Stimulated activated naive CD8-positive, alpha-beta T cell treated with anti-CD3 and anti-CD28 coated beads, Interleukin-15, Interleukin-2, amounts not matched to agents 100 U/mL and 50 U/mL, for 24 hours (primary cell): ENCODE data around the gene ABCB9.
"Not testable (repeated sequence)": the region's sequence is repeated elsewhere in the genome, so short reads cannot be mapped to it uniquely, and the experiment has no call there.

Experiments used
- ATAC-seq: fragments of 150-1000 bp; cut with Tn5 transposase; one replicate; pipeline ENCODE4 v1.10.0; 2021
- DNase-seq: peaks from one replicate; pipeline ENCODE4 v3.0.0; 2021

ABCB9 gene

DNA sequence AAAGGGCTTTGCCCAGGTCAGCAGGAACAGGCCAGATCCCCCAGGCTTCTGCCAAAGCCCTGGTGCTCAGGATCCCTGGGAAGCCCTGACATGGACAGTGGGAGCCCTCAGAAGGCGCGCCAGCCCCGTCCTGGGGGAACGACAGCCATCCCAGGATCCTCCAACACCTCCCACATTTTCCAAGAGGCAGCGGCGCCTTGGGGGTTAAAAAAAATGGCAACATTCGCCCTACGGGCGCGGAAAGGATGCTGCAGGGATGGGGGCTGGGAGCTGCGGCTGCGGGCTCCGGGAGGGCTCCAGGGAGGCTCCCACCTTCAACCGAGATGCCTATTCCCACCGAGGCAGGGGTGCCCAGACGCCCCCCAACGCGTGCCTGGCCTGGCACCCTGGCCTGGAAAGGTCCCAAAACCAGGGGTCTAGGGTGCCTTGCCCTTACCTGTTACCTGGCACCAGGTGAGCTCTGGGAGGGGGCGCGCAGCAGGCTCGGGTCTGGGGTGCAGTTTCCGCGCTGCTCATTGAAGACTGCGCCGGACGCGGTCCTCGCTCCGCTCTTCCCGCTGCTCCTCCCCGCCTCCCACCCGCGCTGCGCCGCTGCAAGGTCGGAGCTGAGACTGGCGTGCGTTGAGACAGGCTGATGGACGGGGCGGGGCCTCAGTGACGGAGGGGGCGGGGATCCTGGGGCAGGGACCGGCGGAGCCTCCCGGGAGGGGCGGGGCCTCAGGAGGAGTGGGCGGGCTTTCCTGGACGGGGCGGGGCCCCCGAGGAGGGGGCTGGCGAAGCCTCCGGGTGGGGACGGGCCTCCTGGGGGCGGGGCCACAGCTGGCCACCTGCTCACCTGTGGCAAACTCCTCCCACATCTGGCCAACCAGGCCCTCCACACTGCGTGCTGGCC is at the start of gene ABCB9:
Gene ABCB9, minus strand, starts transcription at position 613 of the 892 bp plus-strand sequence. CDS start 6,228 bp downstream, outside the sequence.
- peak; percentile 98 for ATAC-seq
- DNase-seq: peak; percentile 96

DNA sequence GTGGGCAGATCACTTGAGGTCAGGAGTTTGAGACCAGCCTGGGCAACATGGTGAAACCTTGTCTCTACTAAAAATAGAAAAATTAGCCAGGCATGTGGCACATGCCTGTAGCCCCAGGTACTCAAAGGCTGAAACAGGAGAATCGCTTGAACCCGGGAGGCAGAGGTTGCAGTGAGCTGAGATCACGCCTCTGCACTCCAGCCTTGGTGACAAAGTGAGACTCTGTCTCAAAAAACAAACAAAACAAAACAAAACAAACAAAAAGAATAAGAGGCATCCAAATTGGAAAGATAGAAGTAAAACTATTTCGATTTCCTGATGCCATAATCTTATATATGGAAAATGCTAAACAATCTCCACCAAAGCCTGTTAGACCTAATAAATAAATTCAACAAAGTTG is 48.2 kb upstream of the ABCB9 start:
- not testable (repeated sequence) for DNase-seq, ATAC-seq

DNA sequence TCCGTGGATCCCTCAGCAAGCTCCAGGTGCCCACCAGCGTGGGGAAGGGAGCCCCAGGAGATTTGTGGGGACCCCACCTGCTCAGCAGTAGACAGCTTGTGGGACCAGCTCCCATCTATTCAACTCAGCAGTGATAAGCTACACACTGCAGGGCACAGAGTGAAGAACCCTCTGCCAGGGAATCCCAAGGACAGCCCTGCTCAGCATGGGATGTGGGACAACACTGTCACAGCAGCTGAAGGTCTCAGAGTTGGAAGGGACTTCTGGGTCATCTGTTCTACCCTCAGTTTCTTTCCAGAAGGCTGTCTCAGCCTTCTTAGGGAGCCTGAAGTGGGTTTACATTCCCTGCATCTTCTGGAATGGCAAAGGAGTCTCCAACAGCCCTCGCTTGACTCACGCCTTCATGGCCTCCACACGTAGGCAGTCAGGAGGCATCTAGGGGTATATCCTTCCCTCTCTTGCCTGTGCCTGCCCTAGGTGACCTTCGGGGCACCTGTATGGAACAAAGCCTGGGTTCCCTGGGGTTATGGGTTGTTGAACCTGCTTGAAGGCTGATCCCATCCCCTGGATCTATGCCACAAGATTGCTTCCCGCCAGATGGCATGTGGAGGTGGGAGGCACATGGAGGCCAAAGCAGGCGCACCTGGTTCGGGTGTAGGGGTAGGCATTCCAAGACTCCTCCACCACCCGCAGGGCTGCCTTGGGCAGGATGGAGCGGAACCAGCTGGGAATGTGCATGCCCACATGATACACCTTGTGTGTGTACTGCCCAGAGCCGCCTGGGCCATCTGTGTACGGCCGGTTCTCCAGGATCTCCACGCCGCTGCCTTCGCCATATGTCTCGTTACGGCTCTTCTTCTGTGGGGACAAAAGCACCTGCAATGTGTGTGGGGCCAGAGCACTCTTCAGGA is 47.2 kb upstream of the ABCB9 start:
- DNase-seq: no peak
- ATAC-seq: no peak

DNA sequence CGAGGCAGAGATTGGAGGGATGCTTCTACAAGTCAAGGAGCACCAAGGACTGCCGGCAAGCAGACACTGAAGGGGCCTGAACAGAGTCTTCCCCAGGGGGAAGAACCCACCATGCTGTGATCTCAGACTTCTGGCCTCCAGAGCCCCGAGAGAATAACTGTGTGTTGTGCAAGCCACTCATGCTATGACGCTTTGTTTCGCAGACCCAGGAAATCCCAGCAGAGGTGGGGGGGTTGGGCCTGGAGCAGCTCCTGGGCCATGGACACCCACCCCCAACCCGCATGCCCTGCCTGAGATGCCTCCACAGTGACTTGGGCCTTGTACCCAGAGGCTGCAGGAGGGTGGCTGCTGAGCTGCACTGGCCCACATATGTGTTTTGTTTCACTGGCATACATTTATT is 45.4 kb upstream of the ABCB9 start:
- no peak for ATAC-seq
- DNase-seq: no peak

DNA sequence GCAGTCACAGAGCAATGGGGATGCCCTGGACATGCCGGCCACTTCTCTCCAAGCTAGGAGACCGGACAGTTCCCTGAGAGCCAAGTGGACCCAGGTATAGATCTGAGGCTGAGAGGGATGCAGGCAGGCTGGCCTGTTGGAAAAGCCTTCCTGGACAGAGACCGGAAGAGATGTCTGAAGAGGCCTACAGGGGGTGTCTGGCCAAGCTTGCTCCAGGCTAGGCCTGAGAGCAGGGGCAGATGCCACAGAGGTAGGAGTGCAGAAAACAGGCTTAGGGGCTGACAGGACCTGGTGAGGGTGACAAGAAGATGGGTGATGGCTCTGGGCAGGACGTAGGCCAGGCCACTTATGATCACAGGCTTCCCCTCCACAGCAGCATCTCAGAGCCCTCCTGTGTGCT is 44.4 kb upstream of the ABCB9 start:
- no peak for DNase-seq
- no peak for ATAC-seq

DNA sequence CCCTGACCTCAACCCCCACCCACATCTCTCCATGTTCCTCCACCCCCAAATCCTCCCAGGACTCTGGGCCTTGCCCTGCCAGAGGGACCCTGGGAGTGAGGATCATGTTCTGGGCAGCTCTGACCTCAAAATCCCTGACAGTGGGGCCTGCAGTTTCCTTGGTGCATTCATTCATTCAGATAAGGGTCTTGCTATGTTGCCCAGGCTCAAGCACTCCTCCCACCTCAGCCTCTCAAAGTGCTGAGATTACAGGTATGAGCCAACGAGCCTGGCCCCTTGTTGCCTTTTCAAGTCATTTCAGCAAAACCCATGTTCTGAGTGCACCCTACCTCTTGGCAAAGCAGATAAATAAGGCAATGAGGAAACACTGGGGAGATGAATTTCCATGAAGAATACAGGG is 43.8 kb upstream of the ABCB9 start:
- ATAC-seq (no peak), DNase-seq (no peak)

DNA sequence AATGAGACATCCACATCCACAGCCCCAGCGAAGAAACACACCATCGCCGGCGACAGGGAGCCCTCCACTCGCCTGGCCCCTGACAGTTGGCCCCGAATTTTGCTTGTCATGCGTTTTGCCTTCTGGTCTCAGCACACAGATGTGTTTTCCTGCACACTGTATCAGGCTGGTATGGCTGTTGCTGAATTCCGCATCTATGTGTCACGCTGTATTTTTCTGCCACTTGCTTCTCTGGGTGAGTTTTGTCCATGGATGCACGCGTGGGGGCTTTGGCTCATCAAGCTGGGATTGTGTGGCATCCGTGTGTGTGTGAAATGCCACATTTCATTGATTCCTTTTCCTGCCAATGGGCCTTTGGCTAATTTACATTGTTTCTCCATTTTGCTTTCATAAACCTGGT is 40.7 kb upstream of the ABCB9 start:
- DNase-seq (no peak), ATAC-seq (no peak)

DNA sequence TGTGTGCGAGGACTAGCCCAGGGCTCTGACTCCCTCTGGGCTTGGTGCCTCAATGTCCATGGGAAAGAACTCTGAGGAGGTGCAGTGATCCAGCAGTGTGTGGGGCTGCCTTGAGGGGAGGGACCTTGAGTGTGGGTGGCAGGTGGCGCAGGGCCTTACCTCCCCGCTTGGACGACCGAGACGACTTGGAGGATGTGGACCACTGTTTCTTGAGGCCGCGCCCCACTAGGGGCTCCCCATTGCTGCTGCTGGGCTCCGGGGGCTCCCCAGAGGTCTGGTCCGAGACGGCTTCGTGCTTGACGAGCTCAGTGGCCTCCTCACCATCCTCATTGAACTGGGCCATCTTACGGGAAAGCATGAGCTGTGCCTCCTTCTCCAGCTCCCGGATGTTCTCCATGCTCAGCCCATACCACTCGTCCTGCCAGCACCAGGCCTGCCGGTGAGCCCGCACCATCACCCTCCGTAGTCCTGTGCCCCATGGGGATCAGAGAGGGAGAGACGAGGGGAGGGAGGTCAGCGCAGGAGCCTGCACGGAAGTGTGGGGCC is 38.9 kb upstream of the ABCB9 start:
- ATAC-seq (no peak), DNase-seq (no peak)

DNA sequence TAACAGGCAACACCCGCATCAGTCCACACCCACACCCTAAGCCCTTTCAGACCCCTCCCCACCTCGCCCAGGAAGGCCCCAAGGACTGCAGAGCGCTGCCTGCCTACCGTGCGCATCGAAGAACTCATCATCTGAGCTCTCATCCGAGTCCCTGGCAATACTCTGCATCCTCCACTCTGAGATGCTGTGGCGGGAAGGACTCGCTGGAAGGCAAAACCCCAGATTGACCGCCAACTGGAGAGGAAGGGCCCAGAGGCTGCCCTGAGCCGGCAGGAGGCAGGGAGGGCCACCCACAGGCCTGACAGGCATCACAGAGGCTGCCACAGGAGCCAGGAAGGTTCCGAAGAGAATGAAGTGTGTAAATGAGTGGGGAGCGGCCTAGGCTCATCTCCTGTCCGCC is 38.0 kb upstream of the ABCB9 start:
- no peak for DNase-seq
- ATAC-seq: no peak

DNA sequence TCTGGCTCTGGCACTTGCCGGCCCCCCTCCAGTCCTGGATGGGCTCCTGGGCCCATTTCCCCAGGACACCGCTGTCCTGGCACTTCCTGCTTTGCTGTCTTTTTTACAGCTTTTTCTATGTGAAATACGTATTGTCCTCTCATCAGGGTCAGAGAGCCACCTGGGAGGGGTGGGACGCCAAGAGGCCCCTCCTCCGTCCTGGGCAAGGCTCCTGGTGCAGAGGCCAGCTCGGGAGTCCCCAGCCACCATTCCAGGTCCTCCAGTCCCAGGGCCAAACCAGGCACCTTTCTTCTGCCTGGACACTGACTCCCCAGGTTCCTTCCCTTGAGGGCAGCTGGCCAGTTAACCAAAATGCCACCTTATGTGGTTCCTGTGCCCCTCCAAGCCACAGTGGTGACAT is 37.0 kb upstream of the ABCB9 start:
- DNase-seq: no peak
- no peak for ATAC-seq

DNA sequence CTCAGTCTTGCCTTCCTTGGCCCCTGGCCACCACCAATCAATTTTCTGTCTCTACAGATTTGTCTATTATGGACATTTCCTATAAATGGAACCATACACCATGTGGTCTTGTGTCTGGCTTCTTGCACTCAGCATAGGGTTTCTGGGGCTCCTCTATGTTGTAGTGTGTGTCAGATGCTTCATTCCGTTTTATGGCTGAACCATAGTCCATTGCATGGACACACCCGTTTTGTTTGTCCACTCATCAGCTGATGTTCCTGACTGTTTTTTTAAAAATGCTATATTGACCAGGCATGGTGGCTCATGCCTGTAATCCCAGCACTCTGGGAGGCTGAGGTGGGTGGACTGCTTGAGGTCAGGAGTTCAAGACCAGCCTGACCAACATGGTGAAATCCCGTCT is 35.2 kb upstream of the ABCB9 start:
- DNase-seq (no peak), ATAC-seq (no peak)

DNA sequence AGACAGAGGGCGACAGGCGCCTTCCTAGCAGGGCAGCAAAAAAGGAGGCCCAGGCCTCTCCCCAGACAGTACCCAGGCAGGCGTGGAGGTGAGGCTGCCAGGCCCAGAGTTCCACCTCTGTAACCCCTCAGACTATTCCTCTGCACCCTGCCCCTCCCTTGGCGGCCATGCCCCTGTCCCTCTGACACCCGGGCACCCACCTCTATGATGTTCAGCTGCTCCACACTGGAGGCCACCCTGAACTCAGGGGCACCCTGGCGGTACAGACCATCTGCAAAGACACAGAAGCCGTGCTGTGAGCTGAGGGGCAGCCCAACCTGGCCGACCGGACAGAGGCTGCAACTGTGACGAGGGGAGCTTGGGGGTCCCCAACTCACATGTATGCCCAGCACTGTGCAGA is 34.3 kb upstream of the ABCB9 start:
- no peak for ATAC-seq
- no peak for DNase-seq

DNA sequence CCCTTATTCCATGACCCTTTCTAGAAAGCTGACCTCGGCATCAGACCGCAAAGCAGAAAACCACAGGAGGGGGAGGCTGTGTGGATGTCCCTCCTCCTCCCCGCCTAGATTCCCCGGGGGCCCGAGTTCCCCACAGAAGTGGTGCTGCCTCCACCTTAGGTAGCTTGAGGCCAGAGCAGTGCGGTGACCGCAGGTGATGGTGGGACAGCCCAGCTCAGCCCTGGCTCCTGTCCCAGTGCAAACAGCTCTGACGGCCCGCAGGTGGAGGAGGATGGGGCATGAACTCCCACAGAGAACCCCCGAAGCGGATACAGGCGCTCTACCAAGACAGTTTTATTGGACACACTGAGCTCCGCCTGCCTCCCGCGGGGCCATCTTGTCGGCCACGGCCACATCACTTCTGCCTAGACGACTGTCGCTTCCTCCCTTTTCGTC is 33.7 kb upstream of the ABCB9 start:
- ATAC-seq: no peak

DNA sequence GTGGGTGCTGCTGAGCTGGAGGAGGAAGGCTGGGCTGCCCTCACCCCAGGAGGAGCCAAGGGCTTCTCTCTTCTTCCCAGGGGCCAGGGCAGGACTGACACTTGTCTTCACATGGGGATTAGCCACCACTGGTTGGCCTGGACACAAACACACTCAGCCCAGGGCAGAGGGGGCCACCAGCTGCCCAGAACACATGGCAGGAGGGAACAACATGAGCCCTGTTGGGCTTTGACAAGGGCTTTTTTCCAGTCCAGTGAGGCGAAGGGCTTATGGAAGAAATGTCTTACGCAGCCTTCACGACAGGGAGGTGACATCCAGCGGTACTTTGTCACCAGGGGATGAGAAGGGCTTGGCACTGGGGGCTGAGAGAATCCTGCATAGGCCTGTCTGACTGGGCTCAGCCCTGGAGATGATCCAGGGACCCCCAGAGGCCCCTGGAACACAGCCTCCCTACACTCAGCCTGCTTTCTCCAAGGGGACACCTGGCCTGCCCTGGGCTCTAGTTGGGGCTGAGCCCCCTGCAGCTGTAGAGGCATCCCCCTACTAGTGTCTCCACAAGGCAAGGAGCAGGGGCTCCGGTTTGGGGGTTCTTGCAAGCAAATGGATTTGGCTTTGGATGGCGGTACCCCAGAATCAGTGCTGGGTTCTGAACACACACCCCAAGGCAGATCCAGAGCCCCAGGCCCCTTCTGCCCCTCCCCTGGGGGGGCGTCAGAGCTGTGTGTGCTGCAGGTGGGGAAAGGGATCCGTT is 33.1 kb upstream of the ABCB9 start:
- DNase-seq: no peak

More for the DNA sequence above, 33.7 kb upstream of the ABCB9 start:
- DNase-seq: no peak

DNA sequence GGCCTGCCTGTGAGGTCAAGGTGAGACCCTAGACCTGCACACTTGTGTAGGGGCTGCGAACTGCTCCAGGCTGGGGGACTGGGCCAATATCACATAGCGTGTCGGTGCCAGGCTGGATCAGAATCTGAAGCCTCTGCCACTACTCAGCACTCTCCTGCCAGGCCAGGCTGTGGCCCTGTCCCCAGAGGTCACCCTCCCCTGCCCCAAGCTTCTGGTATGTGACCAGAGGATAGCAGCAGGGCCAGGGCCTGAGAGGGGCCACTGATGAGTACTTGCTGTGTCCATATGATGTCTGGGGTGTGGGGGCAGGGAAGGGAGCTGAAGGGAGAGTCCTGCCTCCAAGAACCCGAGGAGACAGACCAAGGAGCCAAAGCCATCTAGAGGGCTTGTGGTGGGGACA is 32.1 kb upstream of the ABCB9 start:
- no peak for ATAC-seq
- DNase-seq: no peak

More for the DNA sequence above, 33.1 kb upstream of the ABCB9 start:
- no peak for ATAC-seq

DNA sequence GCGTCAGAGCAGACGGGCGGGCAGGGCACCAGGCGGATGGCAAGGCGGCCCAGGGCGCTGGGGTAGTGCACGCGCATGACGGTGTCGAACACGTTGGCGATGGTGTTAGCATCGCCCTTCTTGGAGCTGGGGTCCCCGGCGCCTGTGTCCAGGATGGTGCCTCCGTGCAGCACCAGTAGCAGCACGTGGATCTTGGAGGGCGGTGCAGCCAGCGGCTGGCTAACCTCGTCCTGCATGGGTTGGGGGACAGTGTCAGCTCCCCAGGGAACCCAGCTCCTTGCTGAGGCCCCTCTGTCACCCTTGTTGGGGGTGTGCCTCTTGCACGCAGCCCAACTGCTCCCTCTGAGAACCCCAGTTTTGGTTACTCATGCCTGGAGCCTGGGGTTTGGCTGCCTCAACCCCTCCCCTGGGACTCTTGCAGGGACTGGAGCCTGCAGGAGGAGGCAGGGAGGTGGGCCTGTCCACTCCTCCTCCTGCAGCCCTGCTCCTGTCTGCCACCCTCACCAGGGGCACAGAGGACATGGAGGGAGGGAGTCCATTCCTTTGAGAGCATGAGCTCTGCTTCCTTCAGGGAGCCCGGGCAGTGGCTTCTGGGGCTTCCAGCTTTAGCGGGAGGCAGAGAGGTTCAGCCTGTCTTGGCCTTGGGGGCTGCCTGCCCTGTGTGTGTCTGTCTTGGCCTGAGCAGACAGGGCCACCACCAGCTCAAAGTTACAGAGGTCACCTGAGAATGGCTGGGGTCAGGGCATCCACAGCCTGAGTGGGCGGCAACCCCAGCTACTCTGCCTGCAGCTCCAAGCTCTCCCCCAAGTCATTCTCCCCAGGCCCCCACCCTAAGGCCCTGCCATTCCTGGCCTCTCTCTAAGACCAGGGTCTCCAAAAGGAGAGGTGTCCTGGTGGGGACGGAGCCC is 31.3 kb upstream of the ABCB9 start:
- no peak for DNase-seq
- no peak for ATAC-seq

DNA sequence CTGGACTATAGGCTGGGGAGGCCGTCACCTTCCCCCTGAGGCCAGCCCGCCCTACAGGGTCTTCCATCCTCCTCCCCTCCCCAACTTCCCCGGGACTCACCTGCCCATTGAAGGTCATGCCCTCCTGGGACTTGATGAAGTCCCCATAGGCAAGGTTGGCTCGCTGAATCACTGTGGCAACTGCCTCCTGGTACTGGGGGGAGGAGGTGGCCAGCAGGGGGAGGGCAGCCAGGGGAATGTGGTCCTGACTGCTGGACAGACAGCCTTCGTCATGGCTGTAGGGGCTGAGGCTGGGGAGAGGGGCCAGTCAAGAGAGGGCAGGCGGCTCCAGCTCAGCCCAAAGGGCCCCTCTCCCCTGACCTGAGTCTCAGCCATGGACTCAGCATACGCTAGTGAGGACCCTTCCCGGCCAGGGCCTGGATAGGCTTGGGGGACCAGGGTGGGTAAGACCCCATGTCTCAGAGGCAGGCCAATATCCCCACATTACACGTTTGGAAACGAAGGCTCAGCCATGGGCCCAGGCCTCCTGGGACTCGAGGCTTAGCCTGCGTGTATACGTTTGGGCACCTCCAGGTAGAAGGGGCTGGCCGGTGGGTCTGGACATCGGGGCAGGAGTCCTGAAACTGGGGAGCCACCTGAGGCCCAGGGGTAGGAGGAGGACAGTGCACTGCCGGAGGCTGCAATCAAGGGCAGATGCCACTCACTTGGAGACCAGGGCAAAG is 30.5 kb upstream of the ABCB9 start:
- DNase-seq: no peak
- no peak for ATAC-seq

DNA sequence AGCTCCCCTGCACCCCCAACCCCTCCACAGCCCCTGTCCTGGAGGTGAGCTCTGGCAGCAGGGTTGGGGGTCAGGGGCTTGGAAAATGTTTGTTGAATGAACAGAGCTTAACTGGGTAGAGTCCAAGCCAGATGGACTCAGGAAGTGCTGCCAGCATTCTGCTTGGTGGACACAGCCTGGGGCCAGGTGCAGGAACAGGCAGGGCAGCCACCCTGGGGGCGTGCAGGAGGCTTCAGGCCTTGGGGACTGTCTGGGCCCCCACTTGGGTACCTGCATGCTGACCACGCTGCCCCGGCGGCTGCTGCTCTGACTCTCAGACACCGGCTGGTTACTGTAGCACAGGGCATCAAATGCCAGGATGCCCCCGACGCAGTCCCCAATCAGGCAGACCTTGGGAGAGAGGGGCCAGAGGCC is 29.9 kb upstream of the ABCB9 start:
- no peak for ATAC-seq
- no peak for DNase-seq

DNA sequence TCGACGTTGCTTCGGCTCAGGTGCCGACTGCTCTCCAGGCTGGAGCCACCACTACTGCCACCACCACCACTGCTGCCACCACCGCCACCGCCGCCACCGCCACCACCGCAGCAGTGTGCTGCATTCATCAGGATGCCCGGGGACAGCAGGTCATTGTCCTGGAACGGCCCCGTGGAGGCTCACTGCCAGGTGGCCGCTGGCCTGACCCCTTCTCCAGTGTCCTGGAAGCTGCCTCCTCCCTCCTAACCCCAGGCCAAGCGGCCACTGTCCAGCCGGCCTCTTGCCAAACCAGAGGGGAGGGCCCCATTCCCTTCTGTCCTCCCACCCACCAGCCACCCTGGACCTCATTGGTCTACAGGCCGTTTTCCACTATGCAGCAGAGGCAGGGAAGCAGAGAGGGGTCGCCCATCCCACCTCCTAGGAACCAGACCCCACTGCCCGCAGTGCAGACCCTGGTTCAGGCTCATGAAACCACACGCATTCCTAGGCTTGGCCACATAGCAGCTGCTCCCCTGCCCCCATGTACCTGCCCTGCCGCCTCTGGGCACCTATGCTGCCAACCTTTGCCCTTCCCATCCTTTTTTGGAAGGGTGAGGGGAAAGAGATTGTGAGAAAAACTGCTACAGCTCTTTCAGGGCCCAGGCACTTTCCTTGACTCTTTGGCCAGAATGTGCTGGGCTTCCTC is 29.4 kb upstream of the ABCB9 start:
- no peak for ATAC-seq

More for the DNA sequence above, 29.4 kb upstream of the ABCB9 start:
- DNase-seq: no peak
